H9 (cell line): ENCODE measurements around the gene KPNA1. TPM values are rescaled to one million over a fixed set of nuclear protein-coding genes. Genes with fewer than 3 reads are reported as not detected.

ENCODE experiments used
- DNase-seq: peaks from one replicate; pipeline ENCODE4 v3.0.0-alpha.2; 2017
- H2AFZ ChIP-seq: one replicate; pipeline ENCODE4 v1.6.1; 2013; ENCODE audit warnings: mild to moderate bottlenecking, low read length, control low read depth, moderate library complexity
- H2AK5ac ChIP-seq: 2 replicates; pipeline ENCODE4 v1.6.1; 2013; ENCODE audit warnings: low read length, control low read depth, mixed read lengths; ENCODE audit not compliant: insufficient read length
- H2BK120ac ChIP-seq: one replicate; pipeline ENCODE4 v1.6.1; 2013; ENCODE audit warnings: low read depth, mild to moderate bottlenecking, low read length, control low read depth, inconsistent platforms; ENCODE audit not compliant: poor library complexity, severe bottlenecking
- H2BK12ac ChIP-seq: 2 replicates; pipeline ENCODE4 v1.6.1; 2013; ENCODE audit warnings: low read length, control low read depth, mixed read lengths, low read depth; ENCODE audit not compliant: insufficient read length
- H2BK15ac ChIP-seq: 2 replicates; pipeline ENCODE4 v1.6.1; 2013; ENCODE audit warnings: low read depth, low read length, control low read depth
- H2BK20ac ChIP-seq: one replicate; pipeline ENCODE4 v1.6.1; 2013; ENCODE audit warnings: low read depth, mild to moderate bottlenecking, low read length, control low read depth, inconsistent platforms; ENCODE audit not compliant: poor library complexity, severe bottlenecking
- H2BK5ac ChIP-seq: 2 replicates; pipeline ENCODE4 v1.6.1; 2013; ENCODE audit warnings: low read length, control low read depth, mixed read lengths; ENCODE audit not compliant: insufficient read length
- H3K14ac ChIP-seq: 2 replicates; pipeline ENCODE4 v1.6.1; 2013; ENCODE audit warnings: low read length, control low read depth; ENCODE audit not compliant: insufficient read depth
- H3K18ac ChIP-seq: 2 replicates; pipeline ENCODE4 v1.6.1; 2013; ENCODE audit warnings: low read depth, mild to moderate bottlenecking, mixed read lengths, low read length, control low read depth; ENCODE audit not compliant: insufficient read length
- H3K23ac ChIP-seq: 2 replicates; pipeline ENCODE4 v1.6.1; 2013; ENCODE audit warnings: low read length, control low read depth, mixed read lengths, low read depth; ENCODE audit not compliant: insufficient read length
- H3K23me2 ChIP-seq: 2 replicates; pipeline ENCODE4 v1.6.1; 2013; ENCODE audit warnings: low read depth, mild to moderate bottlenecking, mixed read lengths, low read length, control low read depth; ENCODE audit not compliant: insufficient read length, poor library complexity, severe bottlenecking
- H3K27ac ChIP-seq: 2 replicates; pipeline ENCODE4 v1.5.1; 2013; ENCODE audit warnings: low read length, control low read depth, mixed read lengths, low read depth; ENCODE audit not compliant: insufficient read length
- H3K27me3 ChIP-seq: 2 replicates; pipeline ENCODE4 v1.6.1; 2013; ENCODE audit warnings: low read length, control low read depth, inconsistent platforms; ENCODE audit not compliant: insufficient read depth
- H3K4ac ChIP-seq: 2 replicates; pipeline ENCODE4 v1.6.1; 2013; ENCODE audit warnings: low read depth, mild to moderate bottlenecking, control low read depth, inconsistent platforms, low read length, moderate library complexity
- H3K4me1 ChIP-seq: 2 replicates; pipeline ENCODE4 v1.6.1; 2013; ENCODE audit warnings: low read length, control low read depth, inconsistent platforms; ENCODE audit not compliant: insufficient read depth
- H3K4me2 ChIP-seq: 2 replicates; pipeline ENCODE4 v1.6.1; 2013; ENCODE audit warnings: low read length, control low read depth, mixed read lengths; ENCODE audit not compliant: insufficient read length, insufficient read depth
- H3K56ac ChIP-seq: 2 replicates; pipeline ENCODE4 v1.6.1; 2013; ENCODE audit warnings: low read depth, mild to moderate bottlenecking, mixed read lengths, low read length, control low read depth; ENCODE audit not compliant: insufficient read length
- H3K79me1 ChIP-seq: 2 replicates; pipeline ENCODE4 v1.6.1; 2013; ENCODE audit warnings: low read depth, mild to moderate bottlenecking, moderate library complexity, low read length, control low read depth, inconsistent platforms; ENCODE audit not compliant: insufficient read depth, poor library complexity, severe bottlenecking
- H3K79me2 ChIP-seq: 2 replicates; pipeline ENCODE4 v1.6.1; 2013; ENCODE audit warnings: low read length, control low read depth, inconsistent platforms; ENCODE audit not compliant: insufficient read depth
- H3K9ac ChIP-seq: 2 replicates; pipeline ENCODE4 v1.6.1; 2013; ENCODE audit warnings: low read length, control low read depth, mixed read lengths; ENCODE audit not compliant: insufficient read length; ENCODE audit errors: extremely low read depth
- H3K9me3 ChIP-seq: one replicate; pipeline ENCODE4 v1.6.1; 2013; ENCODE audit warnings: low read depth, low read length, inconsistent platforms; ENCODE audit not compliant: control insufficient read depth
- H3T11ph ChIP-seq: one replicate; pipeline ENCODE4 v1.6.1; 2013; ENCODE audit warnings: mild to moderate bottlenecking, low read length, control low read depth, inconsistent platforms
- H4K20me1 ChIP-seq: one replicate; pipeline ENCODE4 v1.6.1; 2013; ENCODE audit not compliant: control insufficient read depth, insufficient read length, insufficient read depth
- H4K5ac ChIP-seq: 2 replicates; pipeline ENCODE4 v1.6.1; 2013; ENCODE audit warnings: low read depth, mild to moderate bottlenecking, mixed read lengths, low read length, control low read depth; ENCODE audit not compliant: insufficient read length
- H4K8ac ChIP-seq: replicated peaks from 2 replicates; pipeline ENCODE4 v1.6.1; 2013; ENCODE audit warnings: low read length, control low read depth, mixed read lengths, low read depth; ENCODE audit not compliant: insufficient read length
- H4K91ac ChIP-seq: 2 replicates; pipeline ENCODE4 v1.6.1; 2013; ENCODE audit warnings: low read depth, mild to moderate bottlenecking, moderate library complexity, mixed read lengths, low read length, control low read depth; ENCODE audit not compliant: insufficient read length
- H3K27ac Mint-ChIP-seq, 3 experiments: 2 replicates in 2 of 3; 3 replicates in 1 of 3; pipeline ENCODE4 v1.8.0; 2020 to 2021; ENCODE audit warnings: mixed read lengths in 3 of 3, mild to moderate bottlenecking in 1 of 3, moderate library complexity in 1 of 3
- H3K27me3 Mint-ChIP-seq: 2 replicates; pipeline ENCODE4 v1.8.0; 2021; ENCODE audit warnings: low read depth, mild to moderate bottlenecking, moderate library complexity, mixed read lengths
- H3K36me3 Mint-ChIP-seq, 3 experiments: 2 replicates in 2 of 3; 3 replicates in 1 of 3; pipeline ENCODE4 v1.8.0; 2020 to 2021; ENCODE audit warnings: low read depth in 3 of 3, mixed read lengths in 3 of 3; ENCODE audit not compliant: insufficient read depth in 1 of 3
- H3K4me1 Mint-ChIP-seq, 2 experiments: 2 replicates each; pipeline ENCODE4 v1.8.0; 2020; ENCODE audit warnings: mixed read lengths in 2 of 2
- H3K4me3 Mint-ChIP-seq, 2 experiments: 2 replicates in 1 of 2; 3 replicates in 1 of 2; pipeline ENCODE4 v1.8.0; 2020 to 2021; ENCODE audit warnings: mild to moderate bottlenecking in 2 of 2, mixed read lengths in 2 of 2, moderate library complexity in 1 of 2
- H3K9me3 Mint-ChIP-seq, 2 experiments: 2 replicates in 1 of 2; 3 replicates in 1 of 2; pipeline ENCODE4 v1.8.0; 2020; ENCODE audit warnings: mild to moderate bottlenecking in 2 of 2, mixed read lengths in 2 of 2, moderate library complexity in 1 of 2
- CTCF ChIP-seq: fragments of 200-600 bp; sonication (generic); conservative IDR thresholded peaks from 3 replicates; pipeline ENCODE4 v1.8.0; 2021; ENCODE audit warnings: antibody characterized with exemption, mild to moderate bottlenecking
- WGBS: extraction: QIAGEN DNeasy Blood & Tissue Kit; methylation state at CpG from one replicate; pipeline ENCODE4 v1.1.7; 2013; ENCODE audit warnings: missing lambda C conversion rate, low lambda C conversion rate, mixed read lengths; ENCODE audit not compliant: insufficient read length; ENCODE audit errors: extremely low coverage; 5-methylcytosine and 5-hydroxymethylcytosine counted together
- total RNA-seq: library from RNA; stranded (reverse); gene quantifications from 2 replicates; pipeline ENCODE4 v1.2.1, GENCODE V29; 2021

Gene KPNA1
- total RNA-seq, 1 experiment from 2014 or later = 71.7 TPM

GRCh38 chr3:122506450-122506849 is 8.3 kb downstream of the KPNA1 start:
- Histone ChIP-seq H3K27ac (no peak overlapping the region), H2BK5ac (no peak overlapping the region), H3K23ac (no peak overlapping the region), H4K5ac (no peak overlapping the region), H3K4ac (no peak overlapping the region), H2AK5ac (no peak overlapping the region), H3K79me2 (peaks cover 31% of the 10 kb centered on the region), H3K4me1 (no peaks in the 10 kb centered on the region; the same call in 1 of the 2 replicates), H3K18ac (no peak overlapping the region), H3K56ac (no peak overlapping the region), H3K9ac (no peak overlapping the region), H3K4me2 (no peak overlapping the region), H3K23me2 (no peaks in the 10 kb centered on the region), H2BK20ac (no peak overlapping the region), H4K8ac (no peak overlapping the region), H2BK120ac (no peak overlapping the region), H2BK12ac (no peak overlapping the region), H3K9me3 (no peaks in the 10 kb centered on the region), H3K79me1 (peaks cover 3% of the 10 kb centered on the region), H3K14ac (no peak overlapping the region), H4K20me1 (no peaks in the 10 kb centered on the region), H3T11ph (no peak overlapping the region), H4K91ac (no peak overlapping the region), H2AFZ (no peak overlapping the region), H3K27me3 (no peaks in the 10 kb centered on the region), H2BK15ac (no peak overlapping the region)
- WGBS = no CpG with 5 or more reads among the region's 1 CpG
- Mint-ChIP-seq H3K9me3 (no peaks in the 10 kb centered on the region), H3K27me3 (no peaks in the 10 kb centered on the region), H3K4me3 (no peak overlapping the region), H3K4me1 (peaks cover 35 to 46% of the 10 kb centered on the region in 2 experiments), H3K27ac (no peak overlapping the region), H3K36me3 (no peaks in the 10 kb centered on the region; a peak in 2 of 7 replicates)
- TF ChIP-seq CTCF = no peak
- no peak for DNase-seq
